Right atrium auricular region (tissue), 2 donors: ENCODE measurements around the gene CST9L. TPM values are rescaled to one million over a fixed set of nuclear protein-coding genes. Genes with fewer than 3 reads are reported as not detected.

Source experiments
- DNase-seq: peaks from one replicate; pipeline ENCODE4 v3.0.0-alpha.2; 2019; ENCODE audit warnings: low spot score
- H3K27ac ChIP-seq, 2 donors: fragments of 200-600 bp; sonication (generic); 1 replicate in 1 of 2; 2 replicates in 1 of 2; pipeline ENCODE4 v1.5.1; 2016 to 2019
- H3K27me3 ChIP-seq, 2 donors: fragments of 200-600 bp; sonication (generic); one replicate each; pipeline versions ENCODE4 v1.5.1 to v1.6.0; 2017 to 2019
- H3K36me3 ChIP-seq: fragments of 200-600 bp; sonication (generic); one replicate; pipeline ENCODE4 v1.5.1; 2016
- H3K4me1 ChIP-seq, 2 donors: fragments of 200-600 bp; sonication (generic); one replicate each; pipeline versions ENCODE4 v1.5.1 to v1.6.0; 2017 to 2019
- H3K4me3 ChIP-seq, 2 donors: fragments of 200-600 bp; sonication (generic); 1 replicate in 1 of 2; 2 replicates in 1 of 2; pipeline ENCODE4 v1.5.1; 2017 to 2019; ENCODE audit warnings: mild to moderate bottlenecking in 1 of 2, moderate library complexity in 1 of 2
- H3K9me3 ChIP-seq, 2 donors: fragments of 200-600 bp; sonication (generic); one replicate each; pipeline ENCODE4 v1.5.1; 2019
- total RNA-seq, 2 donors: library from RNA; depleted of rRNA; stranded (reverse); fragments of >200 nt; gene quantifications; one replicate each; pipeline ENCODE4 v1.1.0, GENCODE V29; 2016
- TF ChIP-seq, protein P1 (sequence below), 2 donors: fragments of 200-600 bp; sonication (generic); IDR thresholded peaks; one replicate each; pipeline ENCODE4 v1.5.1; 2019; ENCODE audit warnings: antibody characterized with exemption in 2 of 2

CST9L gene
- total RNA-seq, 2 donors from 2014 or later = not detected

GRCh38 chr20:23570178-23570760, 2.0 kb upstream of the CST9L start:
- Histone ChIP-seq H3K4me1 (no peaks in the 10 kb centered on the region), H3K27me3 (no peaks in the 10 kb centered on the region), H3K27ac (no peak overlapping the region), H3K4me3 (no peak overlapping the region), H3K36me3 (no peaks in the 10 kb centered on the region), H3K9me3 (no peaks in the 10 kb centered on the region)
- TF ChIP-seq, protein P1, sequence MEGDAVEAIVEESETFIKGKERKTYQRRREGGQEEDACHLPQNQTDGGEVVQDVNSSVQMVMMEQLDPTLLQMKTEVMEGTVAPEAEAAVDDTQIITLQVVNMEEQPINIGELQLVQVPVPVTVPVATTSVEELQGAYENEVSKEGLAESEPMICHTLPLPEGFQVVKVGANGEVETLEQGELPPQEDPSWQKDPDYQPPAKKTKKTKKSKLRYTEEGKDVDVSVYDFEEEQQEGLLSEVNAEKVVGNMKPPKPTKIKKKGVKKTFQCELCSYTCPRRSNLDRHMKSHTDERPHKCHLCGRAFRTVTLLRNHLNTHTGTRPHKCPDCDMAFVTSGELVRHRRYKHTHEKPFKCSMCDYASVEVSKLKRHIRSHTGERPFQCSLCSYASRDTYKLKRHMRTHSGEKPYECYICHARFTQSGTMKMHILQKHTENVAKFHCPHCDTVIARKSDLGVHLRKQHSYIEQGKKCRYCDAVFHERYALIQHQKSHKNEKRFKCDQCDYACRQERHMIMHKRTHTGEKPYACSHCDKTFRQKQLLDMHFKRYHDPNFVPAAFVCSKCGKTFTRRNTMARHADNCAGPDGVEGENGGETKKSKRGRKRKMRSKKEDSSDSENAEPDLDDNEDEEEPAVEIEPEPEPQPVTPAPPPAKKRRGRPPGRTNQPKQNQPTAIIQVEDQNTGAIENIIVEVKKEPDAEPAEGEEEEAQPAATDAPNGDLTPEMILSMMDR (IDR thresholded peaks at IDR 0.05) = no peak
- DNase-seq = no peak

- Histone ChIP-seq H3K4me1 (no peaks in the 10 kb centered on the region), H3K4me3 (no peak overlapping the region), H3K27me3 (no peaks in the 10 kb centered on the region), H3K36me3 (no peaks in the 10 kb centered on the region), H3K9me3 (no peaks in the 10 kb centered on the region), H3K27ac (no peak overlapping the region)
- TF ChIP-seq, protein P1 (IDR thresholded peaks at IDR 0.05) = no peak
- no peak for DNase-seq
These were observed 1.3 kb upstream of the CST9L start for GRCh38 chr20:23569570-23569969.

DNA sequence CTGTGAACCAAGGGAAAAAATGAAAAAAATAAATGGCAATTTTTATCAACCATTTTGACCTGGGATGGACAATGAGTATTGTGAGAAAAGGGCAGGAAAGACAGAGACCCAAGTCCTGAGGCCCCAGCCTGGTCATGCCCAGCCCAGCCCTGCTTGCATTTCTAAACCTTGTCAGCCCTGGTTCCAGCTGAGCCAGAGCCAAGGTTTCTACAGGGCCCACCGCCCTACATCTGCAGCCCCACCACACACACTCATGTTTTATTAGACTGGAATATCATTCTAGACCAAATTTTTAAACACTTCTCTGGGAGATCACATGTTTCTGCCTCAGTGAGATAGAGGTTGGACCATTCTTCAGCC, 667 bp upstream of the CST9L start:
- TF ChIP-seq, protein P1 (IDR thresholded peaks at IDR 0.05) = no peak
- H3K27me3 ChIP-seq = no peaks in the 10 kb centered on the region
- no peaks in the 10 kb centered on the region for H3K36me3 ChIP-seq
- no peaks in the 10 kb centered on the region for H3K9me3 ChIP-seq
- no peak overlapping the region for H3K27ac ChIP-seq
- DNase-seq = no peak
- H3K4me3 ChIP-seq = no peak overlapping the region
- H3K4me1 ChIP-seq = no peaks in the 10 kb centered on the region

DNA sequence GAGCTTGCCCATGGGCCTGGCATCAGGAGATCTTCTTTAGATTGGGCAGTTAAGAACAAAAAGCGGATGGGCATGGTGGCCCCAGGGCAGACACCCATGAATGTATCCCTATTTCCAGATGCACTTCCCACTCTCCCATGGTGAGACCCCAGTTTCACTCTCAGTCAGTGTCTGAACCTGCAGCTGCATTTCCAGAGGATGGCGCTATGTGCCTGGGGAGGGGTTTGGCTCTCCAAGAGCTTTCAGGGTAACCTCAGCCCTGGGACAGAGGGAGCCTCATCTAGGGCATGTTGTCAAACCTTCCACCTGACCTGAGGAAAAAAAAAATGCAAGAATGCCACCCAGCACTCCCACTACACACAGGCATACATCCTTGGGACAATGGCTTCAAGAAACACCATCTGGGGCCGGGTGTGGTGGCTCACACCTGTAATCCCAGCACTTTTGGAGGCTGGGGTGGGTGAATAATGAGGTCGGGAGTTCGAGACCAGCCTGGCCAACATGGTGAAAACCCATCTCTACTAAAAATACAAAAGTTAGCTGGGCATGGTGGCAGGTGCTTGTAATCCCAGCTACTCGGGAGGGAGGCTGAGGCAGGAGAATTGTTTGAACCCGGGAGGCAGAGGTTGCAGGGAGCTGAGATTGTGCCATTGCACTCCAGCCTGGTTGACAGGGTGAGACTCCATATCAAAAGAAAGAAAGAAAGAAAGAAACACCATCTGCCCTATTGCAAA, 1.9 kb downstream of the CST9L start:
- TF ChIP-seq, protein P1 (IDR thresholded peaks at IDR 0.05) = no peak
- no peak for DNase-seq

GRCh38 chr20:23565503-23566045, 2.7 kb downstream of the CST9L start:
- DNase-seq = no peak
- H3K36me3 ChIP-seq = no peaks in the 10 kb centered on the region
- H3K4me1 ChIP-seq = no peaks in the 10 kb centered on the region
- peaks cover 3 to 24% of the 10 kb centered on the region in 2 donors for H3K9me3 ChIP-seq
- no peak overlapping the region for H3K4me3 ChIP-seq
- TF ChIP-seq, protein P1 (IDR thresholded peaks at IDR 0.05) = no peak
- H3K27me3 ChIP-seq = no peaks in the 10 kb centered on the region
- H3K27ac ChIP-seq = no peak overlapping the region

More for the DNA sequence above, 1.9 kb downstream of the CST9L start:
- Histone ChIP-seq H3K4me1 (no peaks in the 10 kb centered on the region), H3K9me3 (peaks cover 3 to 19% of the 10 kb centered on the region in 2 donors), H3K36me3 (no peaks in the 10 kb centered on the region), H3K4me3 (no peak overlapping the region), H3K27me3 (no peaks in the 10 kb centered on the region), H3K27ac (no peak overlapping the region)
